HG02642 (cell line): ENCODE measurements around the gene SLC39A2.
"Not testable (repeated sequence)": the region's sequence is repeated elsewhere in the genome, so short reads cannot be mapped to it uniquely, and the experiment has no call there.

ENCODE experiments used
- ATAC-seq: cut with Tn5 transposase; IDR thresholded peaks from one replicate; pipeline ENCODE4 v1.9.1; 2021; ENCODE audit warnings: mild to moderate bottlenecking; ENCODE audit not compliant: unreplicated experiment, poor library complexity

SLC39A2 gene

GRCh38 chr14:20996521-20996920, 2.6 kb upstream of the SLC39A2 start:
- no peak for ATAC-seq

GRCh38 chr14:20997115-20997514, 2.0 kb upstream of the SLC39A2 start:
- no peak for ATAC-seq

GRCh38 chr14:20997564-20997963, 1.5 kb upstream of the SLC39A2 start:
- no peak for ATAC-seq

GRCh38 chr14:20998139-20998538, 954 bp upstream of the SLC39A2 start:
- no peak for ATAC-seq

- ATAC-seq: no peak
Measured at GRCh38 chr14:20999591-20999990, 498 bp downstream of the SLC39A2 start.

- ATAC-seq: no peak
Measured at GRCh38 chr14:21001218-21001617, 2.1 kb downstream of the SLC39A2 start.

GRCh38 chr14:21003788-21004346, 4.8 kb downstream of the SLC39A2 start:
- ATAC-seq: no peak

- not testable (repeated sequence) for ATAC-seq
Measured at GRCh38 chr14:21009721-21010120, 10.6 kb downstream of the SLC39A2 start.

- no peak for ATAC-seq
Measured at GRCh38 chr14:21011136-21011535, 12.0 kb downstream of the SLC39A2 start.

GRCh38 chr14:21014761-21015190, 15.7 kb downstream of the SLC39A2 start:
- ATAC-seq: no peak

GRCh38 chr14:21015312-21015711, 16.2 kb downstream of the SLC39A2 start:
- no peak for ATAC-seq

GRCh38 chr14:21016413-21017190, 17.5 kb downstream of the SLC39A2 start:
- no peak for ATAC-seq

GRCh38 chr14:21017528-21018245, 18.6 kb downstream of the SLC39A2 start:
- no peak for ATAC-seq

GRCh38 chr14:21018286-21018685, 19.2 kb downstream of the SLC39A2 start:
- ATAC-seq: no peak

GRCh38 chr14:21018781-21019180, 19.7 kb downstream of the SLC39A2 start:
- no peak for ATAC-seq

- ATAC-seq: no peak
Measured at GRCh38 chr14:21019366-21019765, 20.3 kb downstream of the SLC39A2 start.

GRCh38 chr14:21020977-21021545, 22.0 kb downstream of the SLC39A2 start:
- no peak for ATAC-seq

GRCh38 chr14:21022686-21023085, 23.6 kb downstream of the SLC39A2 start:
- ATAC-seq: no peak

- ATAC-seq: no peak
Measured at GRCh38 chr14:21023174-21023573, 24.1 kb downstream of the SLC39A2 start.

- ATAC-seq: no peak
Measured at GRCh38 chr14:21023817-21024584, 24.9 kb downstream of the SLC39A2 start.
